Stimulated activated CD4-positive, alpha-beta T cell treated with anti-CD3 and anti-CD28 coated beads, Interleukin-15, amount 100 ng/mL, for 24 hours (primary cell): Measurements from ENCODE around the gene CSNK1G2.
A peak's percentile ranks its signal among the peaks of the same experiment; 100 is the strongest.

Experiments
- DNase-seq: peaks from one replicate; pipeline ENCODE4 v3.0.0-alpha.2; 2020

Gene CSNK1G2

DNA sequence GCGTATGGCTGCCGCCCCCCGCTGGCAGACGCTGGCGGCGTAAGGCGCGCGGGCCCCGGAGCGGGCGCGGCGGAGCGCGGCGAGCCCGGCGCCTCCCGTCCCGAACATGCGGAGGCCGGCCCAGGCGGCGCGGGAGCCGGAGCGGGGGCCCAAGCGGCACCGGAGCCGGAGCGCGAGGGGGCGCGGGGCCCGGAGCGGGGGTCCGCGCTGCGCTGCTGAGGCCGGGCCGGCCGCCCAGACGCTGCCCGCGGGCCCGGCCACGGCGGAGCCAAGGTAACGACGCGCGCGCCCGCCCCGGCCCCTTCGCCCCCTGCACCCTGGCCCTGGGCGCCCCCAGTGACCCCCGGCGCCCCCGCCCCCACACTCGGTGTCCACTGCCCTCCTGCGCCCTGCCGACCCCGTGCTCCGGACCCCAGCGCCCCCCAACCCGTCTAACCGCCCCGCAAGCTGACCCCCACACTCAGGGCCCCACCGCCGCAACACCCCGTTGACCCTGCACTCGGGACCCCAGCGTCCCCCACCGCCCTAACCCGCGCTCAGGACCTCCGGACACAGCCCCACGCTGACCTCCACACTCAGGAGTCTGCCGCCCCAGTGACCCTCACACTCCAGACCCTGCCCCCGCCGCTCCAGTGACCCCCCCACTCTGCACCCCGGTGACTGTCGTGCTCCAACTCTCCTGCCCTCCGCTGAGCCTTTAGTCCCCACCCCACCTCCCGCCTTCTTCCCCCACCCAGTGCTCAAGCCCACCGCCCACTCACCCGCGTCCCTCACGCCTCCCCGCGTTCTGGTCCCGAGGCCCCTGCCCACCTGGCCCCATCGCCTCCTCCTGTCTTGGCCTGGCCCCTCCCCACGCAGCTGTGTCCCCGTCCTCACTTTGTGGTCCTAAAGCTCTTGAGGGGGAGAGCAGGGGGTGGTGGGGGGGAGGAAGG lies at the start of gene CSNK1G2:
TSS of gene CSNK1G2 (plus strand) at position 27 of the 932 bp plus-strand sequence. CDS start 28,601 bp downstream, outside the sequence.
- DNase-seq = no peak

DNA sequence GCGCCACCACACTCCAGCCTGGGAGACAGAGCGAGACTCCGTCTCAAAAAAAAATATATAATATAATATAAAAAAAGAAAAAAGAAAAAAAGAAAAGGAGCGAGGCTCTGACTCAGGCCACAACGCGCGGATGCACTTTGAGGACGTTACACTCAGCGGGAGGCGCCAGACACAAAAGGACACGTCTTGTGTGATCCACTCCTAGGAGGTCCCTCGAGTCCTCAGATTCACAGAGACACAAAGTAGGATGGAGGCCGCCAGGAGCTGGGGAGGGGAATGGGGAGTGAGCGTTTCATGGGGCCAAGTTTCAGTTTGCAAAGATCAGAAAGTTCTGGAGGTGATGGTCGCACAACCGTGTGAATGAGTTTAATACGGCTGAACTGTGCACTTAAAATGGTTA lies 47.2 kb upstream of the CSNK1G2 start:
- no peak for DNase-seq

DNA sequence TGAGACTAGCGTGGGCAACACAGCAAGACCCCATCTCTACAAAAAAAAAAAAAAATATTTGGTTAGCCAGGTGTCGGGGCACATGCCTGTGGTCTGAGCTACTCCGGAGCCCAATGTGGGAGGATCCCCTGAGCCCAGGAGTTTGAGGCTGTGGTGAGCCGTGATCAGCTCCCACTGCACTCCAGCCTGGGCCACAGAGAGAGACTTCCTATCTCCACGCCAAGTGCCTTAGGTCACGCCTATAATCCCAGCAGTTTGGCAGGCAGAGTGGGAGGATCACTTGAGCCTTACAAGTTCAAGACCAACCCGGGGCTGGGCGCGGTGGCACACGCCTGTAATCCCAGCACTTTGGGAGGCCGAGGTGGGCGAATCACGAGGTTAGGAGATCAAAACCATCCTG lies 44.5 kb upstream of the CSNK1G2 start:
- DNase-seq = no peak

DNA sequence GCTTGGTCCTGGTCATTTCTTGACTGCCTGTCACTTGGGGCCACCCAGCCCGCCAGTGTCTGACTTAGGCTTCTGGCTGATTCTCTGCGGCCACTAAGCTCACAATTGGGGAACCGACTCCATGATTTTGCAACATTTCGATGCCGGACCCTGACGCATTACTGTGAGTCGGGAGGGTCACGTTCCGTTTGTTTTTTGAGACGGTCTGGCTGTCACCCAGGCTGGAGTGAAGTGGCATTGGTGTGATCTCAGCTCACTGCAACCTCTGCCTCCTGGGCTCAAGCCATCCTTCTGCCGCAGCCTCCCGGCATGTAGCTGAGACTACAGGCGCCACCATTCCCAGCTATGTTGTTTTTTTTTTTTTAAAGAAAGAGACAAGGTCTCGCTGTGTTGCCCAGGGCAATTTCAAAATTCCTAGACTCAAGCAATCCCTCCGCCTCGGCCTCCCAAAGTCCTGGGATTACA lies 39.0 kb upstream of the CSNK1G2 start:
- no peak for DNase-seq

DNA sequence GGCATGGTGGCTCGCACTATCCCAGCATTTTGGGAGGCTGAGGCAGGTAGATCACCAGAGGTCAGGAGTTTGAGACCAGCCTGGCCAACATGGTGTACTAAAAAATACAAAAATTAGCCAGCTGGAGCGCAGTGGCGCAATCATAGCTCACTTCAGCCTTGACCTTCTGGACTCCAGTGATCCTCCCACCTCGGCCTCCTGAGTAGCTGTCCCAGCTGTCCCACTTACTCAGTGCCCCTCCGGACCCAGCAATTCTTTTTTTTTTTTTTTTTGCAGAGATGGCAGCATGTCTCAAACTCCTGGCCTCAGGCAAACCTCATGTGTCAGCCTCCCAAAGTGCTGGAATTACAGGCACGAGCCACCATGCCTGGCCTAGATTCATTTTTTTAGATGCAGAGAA lies 38.0 kb upstream of the CSNK1G2 start:
- no peak for DNase-seq

DNA sequence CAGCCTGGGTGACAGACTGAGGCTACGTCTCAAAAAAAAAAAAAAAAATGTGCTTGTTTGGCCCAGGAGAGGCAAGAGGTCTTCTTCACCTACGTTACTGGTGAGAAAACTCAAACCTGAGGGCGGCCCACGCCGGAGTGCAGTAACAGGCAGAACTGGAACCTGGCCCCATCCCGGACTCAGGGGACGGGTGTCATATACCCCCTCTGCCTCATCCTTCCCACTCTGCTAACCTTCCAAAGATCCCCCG lies 36.2 kb upstream of the CSNK1G2 start:
- DNase-seq = no peak

DNA sequence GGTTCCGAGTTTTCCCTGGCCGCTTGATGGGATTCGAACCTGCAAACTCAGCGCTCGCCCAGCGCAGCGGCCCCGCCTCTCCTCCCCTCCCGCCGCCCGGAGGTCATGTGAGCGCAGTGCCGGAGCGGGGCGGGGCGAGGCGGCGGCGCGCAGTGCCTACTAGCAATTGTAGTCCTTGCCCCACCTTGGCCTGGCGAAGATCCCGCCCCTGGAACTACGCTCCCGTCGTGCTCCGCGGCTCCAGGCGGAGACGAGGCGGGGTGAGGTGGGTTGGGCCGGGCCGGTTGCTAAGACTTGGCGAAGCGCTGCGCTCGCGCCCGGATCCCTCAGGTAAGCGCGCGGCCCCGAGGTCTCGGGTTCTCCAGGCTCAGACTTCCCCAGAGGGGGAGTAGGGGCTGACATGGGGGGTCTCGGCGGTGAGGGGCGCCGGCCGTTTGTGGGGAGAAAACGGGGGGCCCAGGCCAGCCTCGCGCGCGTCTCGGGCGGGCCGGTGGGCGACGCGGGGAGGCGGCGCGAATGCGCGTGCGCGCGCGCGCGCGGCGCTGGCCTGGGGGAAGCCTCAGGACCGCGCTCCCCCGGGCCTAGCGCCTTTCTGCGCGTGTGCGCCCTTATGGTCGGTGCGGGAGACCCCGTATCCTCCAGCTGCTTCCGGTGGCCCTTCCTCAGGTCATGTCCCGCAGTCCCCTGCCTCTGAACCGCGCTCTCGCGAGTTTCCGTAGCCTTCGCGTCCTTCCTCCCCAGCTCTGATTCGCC lies 35.7 kb upstream of the CSNK1G2 start, which contains the start of the genes ADAT3 and SCAMP4:
TSS of gene ADAT3 (plus strand) at position 290 of the 753 bp plus-strand sequence. CDS start 6,649 bp downstream, outside the sequence.
TSS of gene SCAMP4 (plus strand) at position 290 of the 753 bp plus-strand sequence. CDS start 9,621 bp downstream, outside the sequence.
- peak; percentile 100 for DNase-seq

DNA sequence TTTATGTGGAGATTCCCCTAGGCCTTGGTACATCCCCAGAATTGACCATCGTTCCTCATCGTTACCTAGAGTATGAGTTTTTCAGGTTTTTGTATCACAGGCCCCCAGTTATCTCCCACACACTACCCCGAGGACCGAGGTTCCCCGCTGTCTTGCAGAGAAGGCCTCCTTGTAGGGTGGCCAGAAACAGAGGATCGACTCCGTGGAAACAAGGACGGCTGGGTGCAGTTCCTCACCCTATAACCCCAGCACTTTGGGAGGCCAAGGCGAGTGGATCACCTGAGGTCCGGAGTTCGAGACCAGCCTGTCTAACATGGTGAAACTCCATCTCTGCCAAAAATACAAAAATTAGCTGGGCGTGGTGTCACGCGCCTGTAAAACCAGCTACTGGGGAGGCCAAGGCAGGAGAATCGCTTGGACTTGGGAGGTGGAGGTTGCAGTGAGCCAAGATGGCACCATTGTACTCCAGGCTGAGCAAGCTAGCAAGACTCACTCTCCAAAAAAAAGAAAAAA lies 35.1 kb upstream of the CSNK1G2 start:
- no peak for DNase-seq

DNA sequence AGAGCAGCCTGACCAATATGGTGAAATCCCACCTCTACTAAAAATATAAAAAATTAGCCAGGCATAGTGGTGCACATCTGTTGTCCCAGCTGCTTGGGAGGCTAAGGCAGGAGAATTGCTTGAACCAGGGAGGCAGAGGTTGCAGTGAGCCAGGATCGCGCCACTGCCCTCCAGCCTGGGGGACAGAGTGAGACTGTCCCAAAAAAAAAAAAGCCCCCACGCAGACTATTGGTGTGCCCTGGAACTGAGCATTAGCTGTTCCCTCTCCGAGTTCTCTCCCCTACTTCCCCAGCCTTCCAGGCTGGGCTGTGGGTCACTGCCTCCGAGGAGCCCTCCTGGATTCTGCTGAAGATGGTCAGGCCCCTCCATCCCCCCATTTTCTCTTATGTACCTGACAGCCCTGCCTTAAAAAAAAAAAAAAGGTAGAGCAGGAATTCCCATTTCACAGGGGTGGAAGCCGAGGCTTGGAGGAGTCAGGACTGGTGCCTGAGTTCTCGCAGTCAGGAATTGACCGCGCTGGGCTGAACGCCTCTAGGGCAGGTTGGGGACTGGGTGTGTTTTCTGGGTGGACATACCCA lies 33.9 kb upstream of the CSNK1G2 start:
- DNase-seq = no peak

DNA sequence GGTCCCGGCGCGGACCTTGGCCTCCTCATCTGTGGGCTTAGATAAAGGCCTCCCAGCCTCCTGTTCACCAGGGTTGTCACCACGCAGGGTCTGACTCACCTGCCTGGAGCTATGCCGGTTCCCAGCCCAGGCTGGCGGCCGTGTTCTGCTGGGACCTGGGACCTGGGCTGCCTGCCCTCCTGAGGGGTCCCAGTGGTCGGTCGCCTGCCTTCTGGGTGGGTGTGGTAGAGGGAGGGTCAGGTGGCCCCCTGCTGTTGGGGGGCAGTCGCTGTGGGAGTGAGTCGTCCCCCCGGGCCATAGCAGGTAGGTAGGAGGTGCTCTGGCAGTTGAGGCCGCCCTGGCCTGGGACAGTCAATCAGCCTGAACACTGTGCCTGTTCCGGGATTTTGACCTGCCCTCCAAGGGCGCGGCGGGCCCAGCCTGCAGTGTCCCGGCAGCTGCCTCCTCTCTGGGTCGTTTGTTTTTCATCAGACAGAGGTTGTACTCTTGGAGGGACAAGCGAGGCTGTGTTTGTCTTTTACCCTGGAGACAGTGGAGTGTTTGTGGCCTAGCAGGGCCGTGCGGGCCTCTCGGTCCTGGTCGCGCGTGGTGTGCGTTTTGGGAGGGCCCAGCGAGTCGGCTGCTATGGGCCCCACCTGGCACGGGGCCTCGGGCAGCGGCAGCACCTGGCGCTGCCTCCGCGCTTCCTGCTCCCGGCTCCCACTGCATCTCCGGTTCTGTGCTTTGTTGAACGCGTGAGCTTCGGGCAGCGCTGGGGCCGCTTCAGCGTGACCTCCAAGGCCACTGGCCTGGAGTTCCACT lies 33.2 kb upstream of the CSNK1G2 start:
- DNase-seq = no peak

DNA sequence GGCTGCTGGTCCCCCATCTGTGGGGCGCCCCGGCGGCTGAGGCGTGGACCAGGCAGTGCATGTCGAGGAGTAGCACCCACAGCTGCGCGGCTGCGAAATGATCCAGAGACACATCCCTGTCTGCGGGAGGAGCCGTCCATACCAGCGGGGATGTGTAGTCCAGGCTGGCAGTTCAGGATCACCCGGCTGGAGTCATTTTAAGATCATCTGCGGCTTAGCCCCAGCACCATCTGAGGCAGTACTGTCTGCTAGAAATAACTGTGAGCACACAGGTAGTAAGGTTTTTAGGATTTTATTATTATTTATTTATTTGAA lies 32.7 kb upstream of the CSNK1G2 start:
- DNase-seq = no peak

DNA sequence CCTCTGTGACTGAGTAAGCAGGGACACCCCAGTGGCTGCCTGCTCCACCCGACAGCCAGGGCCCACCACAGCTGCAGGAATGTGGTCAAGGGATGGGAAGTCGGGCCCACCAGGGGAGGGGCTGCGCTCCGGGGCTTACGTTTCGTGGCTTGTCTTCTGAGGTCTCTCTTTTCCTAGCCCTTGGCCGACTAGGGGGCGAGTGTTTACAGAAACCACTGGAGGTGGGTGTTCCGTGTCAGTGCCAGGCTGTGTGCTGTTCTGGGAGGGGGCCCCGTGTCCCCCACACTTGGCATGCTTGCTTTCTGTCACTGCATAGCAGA lies 31.3 kb upstream of the CSNK1G2 start:
- no peak for DNase-seq

DNA sequence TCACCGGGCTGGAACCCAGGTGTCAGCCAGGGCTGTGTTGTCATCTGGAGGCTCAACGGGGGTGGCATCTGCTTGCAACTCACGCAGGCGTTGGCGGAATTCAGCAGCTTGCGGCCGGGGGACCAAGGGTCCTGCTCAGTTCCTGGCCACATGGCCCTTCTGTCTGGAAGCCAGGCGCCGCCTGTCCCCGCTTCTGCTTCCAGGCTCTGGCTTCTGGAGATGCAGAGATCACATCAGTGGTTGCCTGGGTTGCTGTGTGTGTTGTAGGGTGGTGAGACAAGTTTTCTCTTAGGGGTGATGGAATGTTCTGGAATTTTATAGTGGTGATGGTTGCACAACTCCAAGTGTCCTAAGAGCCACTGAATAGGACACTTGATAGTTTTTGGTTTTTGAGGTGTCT lies 30.8 kb upstream of the CSNK1G2 start:
- DNase-seq = no peak

DNA sequence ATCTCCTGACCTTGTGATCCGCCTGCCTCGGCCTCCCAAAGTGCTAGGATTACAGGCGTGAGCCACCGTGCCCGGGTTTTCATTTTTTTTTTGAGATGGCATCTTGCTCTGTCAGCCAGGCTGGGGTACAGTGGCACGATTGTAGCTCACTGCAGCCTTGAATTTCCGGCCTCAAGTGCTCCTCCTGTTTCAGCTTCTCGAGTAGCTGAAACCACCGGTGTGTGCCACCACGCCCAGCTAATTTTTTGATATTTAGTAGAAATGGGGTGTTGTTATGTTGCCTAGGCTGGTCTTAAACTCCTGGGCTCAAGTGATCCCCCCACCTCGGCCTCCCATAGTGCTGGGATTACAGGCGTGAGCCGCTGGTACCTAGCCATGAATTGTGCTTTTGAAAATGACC lies 29.9 kb upstream of the CSNK1G2 start:
- no peak for DNase-seq

DNA sequence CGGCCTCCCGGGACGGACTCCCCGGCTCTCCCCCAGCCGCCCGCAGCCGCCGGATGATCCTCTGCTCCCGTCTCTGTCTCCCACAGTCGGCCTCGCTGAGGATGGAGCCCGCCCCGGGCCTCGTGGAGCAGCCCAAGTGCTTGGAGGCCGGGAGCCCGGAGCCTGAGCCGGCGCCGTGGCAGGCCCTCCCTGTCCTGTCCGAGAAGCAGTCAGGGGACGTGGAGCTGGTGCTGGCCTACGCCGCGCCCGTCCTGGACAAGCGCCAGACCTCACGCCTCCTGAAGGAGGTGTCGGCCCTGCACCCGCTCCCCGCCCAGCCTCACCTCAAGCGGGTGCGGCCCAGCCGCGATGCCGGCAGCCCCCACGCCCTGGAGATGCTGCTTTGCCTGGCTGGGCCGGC lies 29.0 kb upstream of the CSNK1G2 start:
- no peak for DNase-seq

DNA sequence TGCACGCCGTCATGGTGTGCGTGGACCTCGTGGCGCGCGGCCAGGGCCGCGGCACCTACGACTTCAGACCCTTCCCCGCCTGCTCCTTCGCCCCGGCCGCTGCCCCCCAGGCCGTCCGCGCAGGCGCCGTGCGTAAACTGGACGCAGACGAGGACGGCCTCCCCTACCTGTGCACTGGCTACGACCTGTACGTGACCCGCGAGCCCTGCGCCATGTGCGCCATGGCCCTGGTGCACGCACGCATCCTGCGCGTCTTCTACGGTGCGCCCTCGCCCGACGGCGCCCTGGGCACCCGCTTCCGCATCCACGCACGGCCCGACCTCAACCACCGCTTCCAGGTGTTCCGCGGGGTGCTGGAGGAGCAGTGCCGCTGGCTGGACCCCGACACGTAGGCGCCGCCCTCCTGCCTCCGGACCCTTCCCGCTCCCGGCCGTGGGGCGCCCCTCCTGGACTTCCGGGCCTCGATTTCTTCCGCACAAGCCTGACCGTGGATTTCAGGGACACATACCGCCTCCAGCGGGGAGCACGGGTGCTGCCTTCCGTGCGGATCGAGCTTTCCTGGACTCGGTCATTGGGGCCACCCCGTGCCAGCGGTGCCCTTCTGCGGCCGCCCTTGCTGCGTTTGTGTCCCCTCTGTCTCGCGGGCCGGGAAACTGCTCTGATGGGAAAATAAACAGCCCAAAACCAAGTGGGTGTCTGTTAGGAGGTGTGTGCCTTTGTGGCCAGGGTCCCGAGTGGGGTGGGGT lies 28.0 kb upstream of the CSNK1G2 start:
- DNase-seq = no peak

DNA sequence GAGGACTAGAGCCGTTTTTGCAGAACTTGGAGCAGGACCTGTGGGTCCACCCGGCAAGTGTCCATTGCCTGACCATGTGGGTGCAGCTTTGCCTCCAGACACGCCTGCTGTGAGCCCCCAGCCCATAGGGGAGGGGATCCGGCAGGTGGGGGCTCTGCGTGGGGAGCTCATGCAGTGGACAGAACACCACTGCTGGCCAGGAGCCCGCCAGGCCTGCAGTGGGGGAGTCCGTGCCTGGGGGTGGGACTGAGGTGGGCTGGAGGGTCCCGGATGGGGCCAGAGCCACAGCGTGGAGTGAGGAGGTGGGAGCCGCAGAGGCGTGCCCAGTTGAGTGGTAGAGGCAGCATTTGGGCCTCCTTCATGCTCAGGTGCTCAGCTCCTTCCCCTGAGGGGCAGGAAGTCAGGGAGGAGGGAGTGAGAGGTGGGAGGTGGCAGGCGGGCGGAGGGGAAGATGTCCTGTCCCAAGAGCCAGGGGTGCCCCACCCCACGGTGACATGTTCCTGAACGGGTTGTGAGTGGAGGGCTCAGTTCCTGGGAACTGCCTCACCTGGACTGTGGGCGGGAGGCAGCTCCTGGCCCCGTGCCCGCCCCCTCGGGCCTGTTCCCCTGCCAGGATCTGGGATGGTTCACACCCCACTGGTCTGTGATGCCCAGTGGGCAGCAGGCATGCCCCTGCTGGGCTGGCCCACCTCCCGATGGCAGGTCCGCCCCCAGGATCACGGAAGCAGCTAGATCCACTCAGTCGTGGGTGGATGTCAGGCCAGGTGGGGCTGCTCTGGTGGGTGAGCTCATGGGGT lies 27.0 kb upstream of the CSNK1G2 start:
- no peak for DNase-seq

DNA sequence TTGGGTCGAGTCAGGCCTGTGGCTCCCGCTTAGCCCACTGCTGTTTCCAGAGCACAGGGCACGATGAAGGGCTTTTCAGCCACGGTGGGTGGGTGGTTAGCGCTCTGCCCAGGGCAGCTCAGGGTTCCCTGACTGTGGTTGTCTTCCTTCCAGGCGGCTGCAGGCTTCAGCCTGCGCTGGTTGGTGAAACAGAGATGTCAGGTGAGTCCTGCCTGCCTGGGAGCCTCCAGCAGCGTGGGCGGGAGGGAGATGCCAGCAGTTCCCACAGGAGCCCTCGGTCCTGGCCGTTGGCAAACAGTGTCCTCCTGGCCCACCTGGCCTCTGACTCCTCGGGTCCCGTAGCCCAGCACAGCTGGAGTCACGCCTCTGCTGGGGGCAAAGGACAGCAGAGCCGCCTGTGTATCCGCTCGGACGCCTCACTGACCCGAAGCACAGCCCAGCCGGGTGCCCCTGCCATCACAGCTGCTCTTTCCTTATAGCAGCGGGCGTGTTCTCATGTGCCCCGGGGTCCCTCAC lies 26.1 kb upstream of the CSNK1G2 start:
- DNase-seq = no peak

DNA sequence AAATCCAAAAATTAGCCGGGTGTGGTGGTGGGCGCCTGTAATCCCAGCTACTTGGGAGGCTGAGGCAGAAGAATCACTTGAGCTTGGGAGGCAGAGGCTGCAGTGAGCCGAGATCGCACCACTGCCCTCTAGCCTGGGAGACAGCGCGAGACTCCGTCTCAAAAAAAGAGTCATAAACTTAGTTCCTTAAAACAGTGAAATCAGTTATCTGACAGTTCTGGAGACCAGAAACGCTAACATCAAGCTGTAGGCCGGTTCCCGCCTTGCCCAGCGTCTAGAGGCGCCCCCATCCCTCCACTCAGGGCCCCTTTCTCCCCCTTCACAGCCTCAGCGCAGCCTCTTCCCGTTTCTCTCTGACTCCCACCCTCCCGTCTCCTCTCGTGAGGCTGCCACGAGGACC lies 23.8 kb upstream of the CSNK1G2 start:
- DNase-seq = no peak

DNA sequence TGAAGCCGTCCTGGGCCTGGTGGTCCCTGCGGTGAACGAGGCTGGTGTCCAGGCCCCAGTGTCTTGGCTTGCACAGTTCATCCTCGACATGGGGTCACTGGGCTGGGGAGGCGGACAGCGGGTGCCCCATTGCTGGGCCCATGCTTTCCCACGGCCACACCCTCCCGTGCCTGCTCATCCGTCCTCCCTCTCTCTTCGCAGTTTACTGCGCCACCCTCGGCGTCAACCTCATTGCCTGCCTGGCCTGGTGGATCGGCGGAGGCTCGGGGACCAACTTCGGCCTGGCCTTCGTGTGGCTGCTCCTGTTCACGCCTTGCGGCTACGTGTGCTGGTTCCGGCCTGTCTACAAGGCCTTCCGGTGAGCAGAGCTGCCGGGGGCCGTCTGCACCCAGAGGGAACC lies 23.0 kb upstream of the CSNK1G2 start:
- DNase-seq = no peak

DNA sequence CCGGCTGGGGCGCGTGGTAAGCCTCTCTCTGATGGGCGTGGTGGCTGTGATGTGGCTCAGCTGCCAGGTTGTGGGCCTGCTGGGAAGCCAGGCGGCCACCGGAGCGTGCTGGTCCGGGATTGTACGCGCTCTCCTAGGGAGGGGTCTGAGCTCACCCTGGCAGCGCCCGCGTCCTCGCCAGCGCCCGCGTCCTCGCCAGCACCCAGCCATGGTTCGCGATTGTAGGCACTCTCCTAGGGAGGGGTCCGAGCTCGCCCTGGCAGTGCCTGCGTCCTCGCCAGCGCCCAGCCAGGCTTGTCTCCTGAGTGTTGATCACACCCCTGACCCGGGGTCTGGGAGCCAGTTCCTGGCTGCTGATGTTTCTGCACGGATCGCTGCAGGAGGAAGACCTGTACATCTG lies 22.0 kb upstream of the CSNK1G2 start:
- no peak for DNase-seq
